Glomerular visceral epithelial cell (primary cell): ENCODE measurements around the gene MAEA.
A peak's percentile ranks its signal among the peaks of the same experiment; 100 is the strongest.

Source experiments
- DNase-seq: peaks from one replicate; pipeline ENCODE4 v3.0.0-alpha.2; 2016; ENCODE audit errors: extremely low spot score

MAEA gene

GRCh38 chr4:1249731-1250526 is 39.8 kb upstream of the MAEA start:
- peak; percentile 45 for DNase-seq

- DNase-seq, result no peak
Measured at GRCh38 chr4:1250527-1250812, 39.2 kb upstream of the MAEA start.

GRCh38 chr4:1250921-1251772 is 38.5 kb upstream of the MAEA start:
- DNase-seq, result no peak

GRCh38 chr4:1251773-1252066 is 38.0 kb upstream of the MAEA start:
- DNase-seq, result no peak

GRCh38 chr4:1252928-1253492 is 36.7 kb upstream of the MAEA start:
- no peak for DNase-seq

- DNase-seq, result no peak
Measured at GRCh38 chr4:1253831-1254230, 35.9 kb upstream of the MAEA start.

- DNase-seq, result no peak
Measured at GRCh38 chr4:1255151-1255550, 34.5 kb upstream of the MAEA start.

GRCh38 chr4:1255699-1256098 is 34.0 kb upstream of the MAEA start:
- DNase-seq, result no peak

GRCh38 chr4:1258457-1258856 is 31.2 kb upstream of the MAEA start:
- no peak for DNase-seq

GRCh38 chr4:1259966-1260365 is 29.7 kb upstream of the MAEA start:
- no peak for DNase-seq

GRCh38 chr4:1260418-1261106 is 29.1 kb upstream of the MAEA start:
- DNase-seq, result no peak

GRCh38 chr4:1261107-1261928 is 28.4 kb upstream of the MAEA start:
- DNase-seq, result no peak

- DNase-seq, result no peak
Measured at GRCh38 chr4:1264942-1265341, 24.7 kb upstream of the MAEA start.

GRCh38 chr4:1265351-1265750 is 24.3 kb upstream of the MAEA start:
- DNase-seq, result no peak

- DNase-seq, result no peak
Measured at GRCh38 chr4:1266881-1267763, 22.6 kb upstream of the MAEA start.

GRCh38 chr4:1269209-1269608 is 20.5 kb upstream of the MAEA start:
- no peak for DNase-seq

- no peak for DNase-seq
Measured at GRCh38 chr4:1271686-1272085, 18.0 kb upstream of the MAEA start.

GRCh38 chr4:1274871-1275270 is 14.8 kb upstream of the MAEA start:
- DNase-seq, result no peak

GRCh38 chr4:1276984-1277383 is 12.7 kb upstream of the MAEA start:
- DNase-seq, result no peak
